Right lobe of liver (tissue), 4 donors: ENCODE measurements around the gene GIPR.

Experiments used
- POLR2A ChIP-seq: fragments of 450-650 bp; IDR thresholded peaks from one replicate; pipeline ENCODE4 v1.6.1; 2017; ENCODE audit warnings: antibody characterized with exemption, mild to moderate bottlenecking
- TF ChIP-seq, protein P1 (sequence below), 4 donors: fragments of 200-600 bp in 3 of 4; fragments of 450-650 bp in 1 of 4; IDR thresholded peaks; one replicate each; pipeline versions ENCODE4 v1.5.1 to v1.8.0; 2016 to 2022; ENCODE audit warnings: antibody characterized with exemption in 4 of 4, mild to moderate bottlenecking in 2 of 4
- donor health status: DM: no; HTN: no; CAD: no.
- donor health status: DM: no; HTN: no; CAD: no.
- donor health status: DM: no; HTN: yes; CAD: no.

DNA sequence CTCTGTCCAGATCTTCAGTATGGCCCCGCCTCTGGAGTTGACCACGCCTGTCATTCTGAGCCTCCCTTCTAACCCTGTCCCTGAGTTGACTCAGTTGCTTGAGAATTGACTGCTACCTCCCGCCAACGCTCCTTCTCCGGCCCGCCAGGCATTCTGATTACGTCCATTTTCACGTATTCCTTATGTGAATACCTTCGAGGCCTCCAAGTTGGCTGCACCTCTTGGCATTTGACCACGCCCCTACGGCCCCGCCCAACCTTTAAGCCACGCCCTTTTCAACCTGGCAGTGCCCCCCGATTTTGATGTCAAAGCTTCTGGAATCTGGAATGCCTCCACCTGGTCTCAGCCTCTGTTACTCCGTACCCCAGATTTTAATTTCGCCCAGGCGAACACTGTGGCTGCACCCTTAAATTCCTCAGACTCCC, 27.2 kb upstream of the GIPR start:
- TF ChIP-seq POLR2A = no peak
- TF ChIP-seq, protein P1, sequence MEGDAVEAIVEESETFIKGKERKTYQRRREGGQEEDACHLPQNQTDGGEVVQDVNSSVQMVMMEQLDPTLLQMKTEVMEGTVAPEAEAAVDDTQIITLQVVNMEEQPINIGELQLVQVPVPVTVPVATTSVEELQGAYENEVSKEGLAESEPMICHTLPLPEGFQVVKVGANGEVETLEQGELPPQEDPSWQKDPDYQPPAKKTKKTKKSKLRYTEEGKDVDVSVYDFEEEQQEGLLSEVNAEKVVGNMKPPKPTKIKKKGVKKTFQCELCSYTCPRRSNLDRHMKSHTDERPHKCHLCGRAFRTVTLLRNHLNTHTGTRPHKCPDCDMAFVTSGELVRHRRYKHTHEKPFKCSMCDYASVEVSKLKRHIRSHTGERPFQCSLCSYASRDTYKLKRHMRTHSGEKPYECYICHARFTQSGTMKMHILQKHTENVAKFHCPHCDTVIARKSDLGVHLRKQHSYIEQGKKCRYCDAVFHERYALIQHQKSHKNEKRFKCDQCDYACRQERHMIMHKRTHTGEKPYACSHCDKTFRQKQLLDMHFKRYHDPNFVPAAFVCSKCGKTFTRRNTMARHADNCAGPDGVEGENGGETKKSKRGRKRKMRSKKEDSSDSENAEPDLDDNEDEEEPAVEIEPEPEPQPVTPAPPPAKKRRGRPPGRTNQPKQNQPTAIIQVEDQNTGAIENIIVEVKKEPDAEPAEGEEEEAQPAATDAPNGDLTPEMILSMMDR (IDR thresholded peaks at IDR 0.05) = no peak
